Endothelial cell (in vitro differentiated cells): ENCODE results near the gene CAT. TPM values are rescaled to one million over a fixed set of nuclear protein-coding genes. Genes with fewer than 3 reads are reported as not detected.

Experiments used
- DNase-seq: peaks from one replicate; pipeline ENCODE4 v3.0.0; 2021; ENCODE audit warnings: low spot score
- H3K27ac Mint-ChIP-seq: one replicate; pipeline ENCODE4 v1.8.0; 2021; ENCODE audit warnings: mixed read lengths, inconsistent platforms; ENCODE audit not compliant: unreplicated experiment
- H3K27me3 Mint-ChIP-seq: one replicate; pipeline ENCODE4 v1.8.0; 2021; ENCODE audit warnings: mild to moderate bottlenecking, moderate library complexity, mixed read lengths, inconsistent platforms; ENCODE audit not compliant: unreplicated experiment
- H3K36me3 Mint-ChIP-seq: one replicate; pipeline ENCODE4 v1.8.0; 2021; ENCODE audit warnings: mild to moderate bottlenecking, low read depth, mixed read lengths, inconsistent platforms; ENCODE audit not compliant: unreplicated experiment
- H3K4me1 Mint-ChIP-seq: one replicate; pipeline ENCODE4 v1.8.0; 2021; ENCODE audit warnings: mild to moderate bottlenecking, mixed read lengths, inconsistent platforms; ENCODE audit not compliant: unreplicated experiment
- H3K4me3 Mint-ChIP-seq: one replicate; pipeline ENCODE4 v1.8.0; 2021; ENCODE audit warnings: mild to moderate bottlenecking, mixed read lengths, inconsistent platforms; ENCODE audit not compliant: unreplicated experiment
- H3K9me3 Mint-ChIP-seq: one replicate; pipeline ENCODE4 v1.8.0; 2021; ENCODE audit warnings: mixed read lengths, inconsistent platforms; ENCODE audit not compliant: unreplicated experiment
- total RNA-seq: library from RNA; stranded (reverse); fragmentation: NEBNext Ultra II Directional; extraction: Animal tissue kit (Norgen Biotek cat#: 25700); gene quantifications from one replicate; pipeline ENCODE4 v1.2.1, GENCODE V29; 2021; ENCODE audit not compliant: unreplicated experiment
- TF ChIP-seq, protein P1 (sequence below): fragments of 200-600 bp; sonication (generic); IDR thresholded peaks from one replicate; pipeline ENCODE4 v1.5.0; 2021; ENCODE audit warnings: antibody characterized with exemption; ENCODE audit not compliant: unreplicated experiment

CAT gene
- total RNA-seq, 1 donor from 2014 or later = 30.2 TPM

DNA sequence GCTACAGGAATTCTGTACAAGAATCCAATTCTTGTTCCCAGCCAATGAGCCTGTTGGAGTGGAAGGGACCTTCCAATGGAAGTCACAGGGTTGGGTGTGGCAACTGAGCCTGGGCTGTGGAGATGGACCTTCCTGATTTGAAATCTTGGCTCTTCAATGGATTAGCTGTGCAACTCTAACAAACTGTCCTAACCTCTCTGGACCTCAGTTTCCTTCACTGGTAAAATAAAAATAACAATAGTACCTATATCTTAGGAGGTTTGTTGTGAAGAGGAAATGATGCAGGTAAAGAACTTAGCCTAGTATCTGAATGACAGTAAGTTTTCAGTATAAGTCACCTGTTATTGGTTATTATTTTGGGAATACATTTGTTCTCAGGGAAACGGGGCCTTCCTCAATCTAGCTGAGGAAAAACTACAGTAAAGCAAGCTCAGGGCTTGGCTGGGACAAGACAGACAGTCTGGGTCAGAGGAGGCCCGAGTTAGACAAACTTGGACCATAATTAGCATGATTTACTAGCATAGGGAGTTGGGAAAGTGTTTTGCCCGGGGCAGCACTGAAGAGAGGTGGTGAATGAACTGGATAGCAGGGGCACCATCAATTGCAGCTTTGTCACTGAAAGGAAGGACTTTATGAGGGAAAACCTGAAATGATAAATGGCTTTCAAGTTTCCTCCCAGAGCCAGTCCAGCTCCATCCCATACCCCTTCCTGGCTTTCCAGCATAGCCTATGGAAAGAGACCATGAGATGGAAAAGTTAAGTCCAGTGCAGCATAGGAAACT is 61.2 kb downstream of the CAT start:
- peaks cover 4% of the 10 kb centered on the region for H3K27me3 Mint-ChIP-seq
- no peaks in the 10 kb centered on the region for H3K36me3 Mint-ChIP-seq
- TF ChIP-seq, protein P1, sequence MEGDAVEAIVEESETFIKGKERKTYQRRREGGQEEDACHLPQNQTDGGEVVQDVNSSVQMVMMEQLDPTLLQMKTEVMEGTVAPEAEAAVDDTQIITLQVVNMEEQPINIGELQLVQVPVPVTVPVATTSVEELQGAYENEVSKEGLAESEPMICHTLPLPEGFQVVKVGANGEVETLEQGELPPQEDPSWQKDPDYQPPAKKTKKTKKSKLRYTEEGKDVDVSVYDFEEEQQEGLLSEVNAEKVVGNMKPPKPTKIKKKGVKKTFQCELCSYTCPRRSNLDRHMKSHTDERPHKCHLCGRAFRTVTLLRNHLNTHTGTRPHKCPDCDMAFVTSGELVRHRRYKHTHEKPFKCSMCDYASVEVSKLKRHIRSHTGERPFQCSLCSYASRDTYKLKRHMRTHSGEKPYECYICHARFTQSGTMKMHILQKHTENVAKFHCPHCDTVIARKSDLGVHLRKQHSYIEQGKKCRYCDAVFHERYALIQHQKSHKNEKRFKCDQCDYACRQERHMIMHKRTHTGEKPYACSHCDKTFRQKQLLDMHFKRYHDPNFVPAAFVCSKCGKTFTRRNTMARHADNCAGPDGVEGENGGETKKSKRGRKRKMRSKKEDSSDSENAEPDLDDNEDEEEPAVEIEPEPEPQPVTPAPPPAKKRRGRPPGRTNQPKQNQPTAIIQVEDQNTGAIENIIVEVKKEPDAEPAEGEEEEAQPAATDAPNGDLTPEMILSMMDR = no peak
- no peaks in the 10 kb centered on the region for H3K9me3 Mint-ChIP-seq
- H3K4me3 Mint-ChIP-seq = no peak overlapping the region
- H3K27ac Mint-ChIP-seq = no peak overlapping the region
- no peaks in the 10 kb centered on the region for H3K4me1 Mint-ChIP-seq
- DNase-seq = no peak

DNA sequence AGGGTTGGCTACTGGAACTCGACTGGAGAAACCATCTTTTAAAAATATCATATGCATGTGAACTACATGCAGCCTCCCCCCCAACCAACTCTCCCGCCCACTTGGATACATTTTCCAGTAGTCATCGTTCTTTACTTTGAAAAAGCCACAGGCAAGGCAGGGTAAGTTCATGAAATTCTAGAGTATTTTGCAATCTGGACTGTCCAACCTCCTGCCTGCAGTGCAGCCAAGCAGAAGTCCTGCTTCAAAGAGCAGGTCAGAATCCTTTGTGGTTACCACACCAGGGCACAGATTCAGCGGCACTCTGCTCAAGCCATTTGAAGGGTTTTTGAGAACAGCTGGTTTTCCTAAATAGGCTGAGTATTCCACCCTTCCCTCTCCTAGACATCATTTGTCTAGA is 62.8 kb downstream of the CAT start:
- H3K4me1 Mint-ChIP-seq = no peaks in the 10 kb centered on the region
- H3K27ac Mint-ChIP-seq = no peak overlapping the region
- H3K4me3 Mint-ChIP-seq = no peak overlapping the region
- peaks cover 4% of the 10 kb centered on the region for H3K27me3 Mint-ChIP-seq
- H3K9me3 Mint-ChIP-seq = no peaks in the 10 kb centered on the region
- no peak for DNase-seq
- no peaks in the 10 kb centered on the region for H3K36me3 Mint-ChIP-seq
- TF ChIP-seq, protein P1 = no peak

DNA sequence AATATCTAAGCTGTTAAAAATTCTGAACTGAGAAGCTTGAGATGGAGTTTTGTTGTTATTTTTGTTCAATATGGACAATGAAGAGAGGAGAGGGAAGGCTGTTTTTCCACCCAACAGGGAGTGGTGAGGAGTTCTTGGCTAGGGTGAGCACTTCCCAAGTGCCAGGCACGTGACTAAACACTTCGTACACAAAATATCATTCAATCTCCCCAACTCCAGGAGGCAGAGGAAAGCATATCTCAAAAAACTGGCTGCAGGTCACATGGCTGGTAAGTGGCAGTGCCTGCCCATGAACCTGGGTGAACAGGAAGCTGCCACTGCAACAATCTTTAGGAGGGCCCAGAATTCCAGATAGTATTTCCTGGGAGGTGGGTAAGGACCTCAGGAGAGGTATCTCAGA is 63.2 kb downstream of the CAT start:
- H3K27ac Mint-ChIP-seq = no peak overlapping the region
- no peaks in the 10 kb centered on the region for H3K4me1 Mint-ChIP-seq
- H3K27me3 Mint-ChIP-seq = no peaks in the 10 kb centered on the region
- H3K36me3 Mint-ChIP-seq = no peaks in the 10 kb centered on the region
- no peak overlapping the region for H3K4me3 Mint-ChIP-seq
- no peaks in the 10 kb centered on the region for H3K9me3 Mint-ChIP-seq
- TF ChIP-seq, protein P1 = no peak
- DNase-seq = no peak

DNA sequence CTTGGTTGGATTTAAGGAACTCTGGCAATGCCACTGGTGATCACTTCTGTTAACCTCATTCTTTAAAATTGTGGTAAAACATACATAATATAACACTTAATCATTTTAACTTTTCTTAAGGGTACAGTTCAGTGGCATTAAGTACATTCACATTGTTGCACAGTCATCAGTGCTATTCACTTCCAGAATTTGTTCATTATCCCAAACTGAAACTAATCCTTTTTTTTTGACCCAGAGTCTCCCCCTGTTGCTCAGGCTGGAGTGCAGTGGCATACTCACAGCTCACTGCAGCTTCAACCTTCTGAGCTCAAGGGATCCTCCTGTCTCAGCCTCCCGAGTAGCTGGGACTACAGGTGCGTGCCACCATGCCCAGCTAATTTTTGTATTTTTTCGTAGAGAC is 64.2 kb downstream of the CAT start:
- TF ChIP-seq, protein P1 = no peak
- Mint-ChIP-seq H3K4me3 (no peak overlapping the region), H3K4me1 (no peaks in the 10 kb centered on the region), H3K9me3 (no peaks in the 10 kb centered on the region), H3K27me3 (no peaks in the 10 kb centered on the region), H3K27ac (no peak overlapping the region), H3K36me3 (no peaks in the 10 kb centered on the region)
- DNase-seq = no peak

DNA sequence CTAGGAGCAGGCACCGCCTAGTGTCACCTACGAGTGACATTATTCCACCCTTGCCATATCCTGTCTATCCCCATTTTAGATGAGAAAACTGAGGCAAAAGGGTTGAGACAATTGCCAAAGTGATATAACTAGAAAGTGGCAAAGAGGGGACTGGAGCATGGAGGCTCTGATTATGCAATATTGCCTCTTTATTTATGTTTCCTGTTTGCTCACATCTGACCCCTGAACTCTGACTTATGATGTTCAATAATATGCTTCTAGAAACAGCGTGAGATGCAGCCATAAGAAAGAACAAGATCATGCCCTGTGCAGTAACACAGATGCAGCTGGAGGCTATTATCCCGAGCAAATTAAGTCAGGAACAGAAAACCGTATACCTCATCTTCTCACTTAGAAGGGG is 67.1 kb downstream of the CAT start:
- H3K4me1 Mint-ChIP-seq = no peaks in the 10 kb centered on the region
- no peaks in the 10 kb centered on the region for H3K27me3 Mint-ChIP-seq
- no peaks in the 10 kb centered on the region for H3K9me3 Mint-ChIP-seq
- no peak overlapping the region for H3K27ac Mint-ChIP-seq
- H3K36me3 Mint-ChIP-seq = no peaks in the 10 kb centered on the region
- TF ChIP-seq, protein P1 = no peak
- no peak overlapping the region for H3K4me3 Mint-ChIP-seq
- no peak for DNase-seq
